ENCODE measurements around the gene CA12.

Gene CA12

DNA sequence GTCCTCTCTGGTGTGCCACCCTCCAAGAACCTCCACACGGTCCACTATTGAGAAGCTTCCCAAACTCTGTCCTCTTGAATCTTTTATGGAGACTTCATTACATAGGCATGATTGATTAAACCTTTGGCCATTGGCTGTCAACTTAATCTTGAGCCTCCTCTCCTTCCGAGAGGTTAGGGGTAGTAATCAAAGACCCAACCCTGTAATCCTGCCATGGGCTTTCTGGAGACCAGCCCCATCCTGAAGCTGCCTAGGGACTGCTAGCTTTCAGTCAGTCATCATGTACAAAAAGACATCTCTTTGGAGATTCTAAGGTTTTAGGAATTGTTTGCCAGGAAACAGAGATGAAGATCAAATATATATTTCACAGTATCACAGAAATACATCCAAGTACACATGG lies 67.2 kb downstream of the CA12 start:
- Histone ChIP-seq H3K27me3 (ENCODE audit: control insufficient read depth in 1 of 2, insufficient read depth in 1 of 2, low read length in 2 of 2) (no peaks in the 10 kb centered on the region), H3K9ac (ENCODE audit: low read length) (no peak overlapping the region), H2AFZ (ENCODE audit: low read depth, low read length) (no peak overlapping the region), H4K91ac (ENCODE audit: low read length) (no peak overlapping the region), H3K9me3 (ENCODE audit: control insufficient read depth, low read length) (no peaks in the 10 kb centered on the region), H3K4me1 (ENCODE audit: control insufficient read depth, insufficient read depth, low read depth, low read length) (no peaks in the 10 kb centered on the region), H2BK15ac (ENCODE audit: low read depth, poor library complexity, severe bottlenecking) (no peak overlapping the region), H4K8ac (ENCODE audit: low read length) (no peak overlapping the region), H3K18ac (ENCODE audit: low read depth in 1 of 2, low read length in 2 of 2) (no peak overlapping the region), H3K79me1 (replicated peaks; ENCODE audit: low read length, poor library complexity, severe bottlenecking) (no peaks in the 10 kb centered on the region), H3K36me3 (ENCODE audit: control insufficient read depth in 1 of 2, insufficient read depth in 2 of 2, low read depth in 1 of 2, low read length in 2 of 2) (peaks cover 0 to 3% of the 10 kb centered on the region in 2 experiments), H3K4ac (ENCODE audit: low read depth in 1 of 2, low read length in 2 of 2) (no peak overlapping the region), H2AK5ac (ENCODE audit: low read length, severe bottlenecking) (no peak overlapping the region), H3K4me3 (ENCODE audit: insufficient read depth in 1 of 2, low read depth in 1 of 2, low read length in 2 of 2) (no peak overlapping the region), H3K27ac (ENCODE audit: low read length, poor library complexity, severe bottlenecking) (no peak overlapping the region), H3K14ac (ENCODE audit: low read length in 2 of 2) (no peak overlapping the region), H3K4me2 (ENCODE audit: low read length, poor library complexity, severe bottlenecking) (no peak overlapping the region), H2BK120ac (ENCODE audit: low read depth, low read length) (no peak overlapping the region), H3K23ac (ENCODE audit: low read length in 2 of 2) (no peak overlapping the region), H2BK12ac (ENCODE audit: low read length in 2 of 2) (no peak overlapping the region), H2BK5ac (ENCODE audit: low read depth, low read length, poor library complexity, severe bottlenecking) (no peak overlapping the region)
- DNase-seq = no peak
- 74% methylated on average over 2 of the region's 2 CpGs for WGBS

DNA sequence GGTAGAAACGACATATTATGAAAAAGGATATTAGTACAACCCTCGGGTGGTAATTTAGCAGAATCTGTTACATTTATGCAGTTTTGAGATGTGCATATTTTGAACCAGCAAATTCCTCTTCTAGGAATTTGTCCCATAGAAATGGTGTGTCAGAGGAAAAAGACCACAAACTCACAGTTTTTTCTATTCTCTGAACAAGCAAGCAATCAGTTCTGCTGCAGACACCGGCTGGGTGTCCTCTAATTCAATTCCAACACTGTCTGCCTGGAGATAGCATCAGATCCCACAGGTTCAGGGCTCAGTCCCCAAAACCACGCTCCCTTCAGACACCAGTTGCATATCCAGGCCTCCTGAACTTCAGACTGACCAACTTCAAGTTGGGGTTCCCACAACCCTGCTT lies 67.8 kb downstream of the CA12 start:
- Histone ChIP-seq H2BK12ac (ENCODE audit: low read length in 2 of 2) (no peak overlapping the region), H3K14ac (ENCODE audit: low read length in 2 of 2) (no peak overlapping the region), H3K23ac (ENCODE audit: low read length in 2 of 2) (no peak overlapping the region), H2AFZ (ENCODE audit: low read depth, low read length) (no peak overlapping the region), H4K8ac (ENCODE audit: low read length) (no peak overlapping the region), H3K9ac (ENCODE audit: low read length) (no peak overlapping the region), H3K27ac (ENCODE audit: low read length, poor library complexity, severe bottlenecking) (no peak overlapping the region), H3K27me3 (ENCODE audit: control insufficient read depth in 1 of 2, insufficient read depth in 1 of 2, low read length in 2 of 2) (no peaks in the 10 kb centered on the region), H3K18ac (ENCODE audit: low read depth in 1 of 2, low read length in 2 of 2) (peak overlapping the region in 1 of 2 experiments; percentile 2), H3K4me1 (ENCODE audit: control insufficient read depth, insufficient read depth, low read depth, low read length) (no peaks in the 10 kb centered on the region), H3K79me1 (replicated peaks; ENCODE audit: low read length, poor library complexity, severe bottlenecking) (no peaks in the 10 kb centered on the region), H4K91ac (ENCODE audit: low read length) (no peak overlapping the region), H3K4me2 (ENCODE audit: low read length, poor library complexity, severe bottlenecking) (no peak overlapping the region), H3K9me3 (ENCODE audit: control insufficient read depth, low read length) (no peaks in the 10 kb centered on the region), H3K4ac (ENCODE audit: low read depth in 1 of 2, low read length in 2 of 2) (no peak overlapping the region), H2BK5ac (ENCODE audit: low read depth, low read length, poor library complexity, severe bottlenecking) (no peak overlapping the region), H2BK15ac (ENCODE audit: low read depth, poor library complexity, severe bottlenecking) (no peak overlapping the region), H3K36me3 (ENCODE audit: control insufficient read depth in 1 of 2, insufficient read depth in 2 of 2, low read depth in 1 of 2, low read length in 2 of 2) (peaks cover 0 to 5% of the 10 kb centered on the region in 2 experiments), H2AK5ac (ENCODE audit: low read length, severe bottlenecking) (no peak overlapping the region), H2BK120ac (ENCODE audit: low read depth, low read length) (no peak overlapping the region), H3K4me3 (ENCODE audit: insufficient read depth in 1 of 2, low read depth in 1 of 2, low read length in 2 of 2) (no peak overlapping the region)
- DNase-seq = no peak
- 93% methylated on average over 4 of the region's 4 CpGs for WGBS

DNA sequence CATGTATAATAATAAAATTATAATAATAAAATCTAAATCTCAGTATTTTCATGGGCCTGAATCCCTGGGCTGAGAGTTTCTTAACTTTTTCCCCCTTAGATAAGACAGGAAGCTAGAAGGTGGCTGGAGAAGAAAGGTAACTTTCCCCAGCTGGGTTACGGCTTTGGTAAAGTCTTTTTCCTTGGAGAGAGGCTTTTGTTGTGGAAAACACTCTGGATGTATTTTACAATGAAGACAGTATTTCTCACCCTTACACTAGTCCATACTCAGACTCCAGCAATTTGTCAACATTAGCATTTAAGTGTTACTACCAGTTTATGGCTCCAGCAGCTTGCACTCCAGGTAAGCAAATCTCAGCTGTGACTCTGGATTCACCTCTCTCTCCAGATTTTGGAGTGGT lies 69.4 kb downstream of the CA12 start:
- Histone ChIP-seq H2AFZ (ENCODE audit: low read depth, low read length) (no peak overlapping the region), H3K9ac (ENCODE audit: low read length) (no peak overlapping the region), H2BK5ac (ENCODE audit: low read depth, low read length, poor library complexity, severe bottlenecking) (no peak overlapping the region), H3K4me1 (ENCODE audit: control insufficient read depth, insufficient read depth, low read depth, low read length) (peaks cover 2% of the 10 kb centered on the region), H3K23ac (ENCODE audit: low read length in 2 of 2) (no peak overlapping the region), H3K79me1 (replicated peaks; ENCODE audit: low read length, poor library complexity, severe bottlenecking) (peaks cover 2% of the 10 kb centered on the region), H4K8ac (ENCODE audit: low read length) (no peak overlapping the region), H3K36me3 (ENCODE audit: control insufficient read depth in 1 of 2, insufficient read depth in 2 of 2, low read depth in 1 of 2, low read length in 2 of 2) (peaks cover 3 to 19% of the 10 kb centered on the region in 2 experiments), H3K18ac (ENCODE audit: low read depth in 1 of 2, low read length in 2 of 2) (no peak overlapping the region), H3K14ac (ENCODE audit: low read length in 2 of 2) (no peak overlapping the region), H2BK15ac (ENCODE audit: low read depth, poor library complexity, severe bottlenecking) (no peak overlapping the region), H4K91ac (ENCODE audit: low read length) (no peak overlapping the region), H3K4me2 (ENCODE audit: low read length, poor library complexity, severe bottlenecking) (no peak overlapping the region), H3K4me3 (ENCODE audit: insufficient read depth in 1 of 2, low read depth in 1 of 2, low read length in 2 of 2) (no peak overlapping the region), H3K9me3 (ENCODE audit: control insufficient read depth, low read length) (no peaks in the 10 kb centered on the region), H2BK12ac (ENCODE audit: low read length in 2 of 2) (no peak overlapping the region), H2BK120ac (ENCODE audit: low read depth, low read length) (no peak overlapping the region), H3K4ac (ENCODE audit: low read depth in 1 of 2, low read length in 2 of 2) (no peak overlapping the region), H3K27ac (ENCODE audit: low read length, poor library complexity, severe bottlenecking) (no peak overlapping the region), H2AK5ac (ENCODE audit: low read length, severe bottlenecking) (no peak overlapping the region), H3K27me3 (ENCODE audit: control insufficient read depth in 1 of 2, insufficient read depth in 1 of 2, low read length in 2 of 2) (no peaks in the 10 kb centered on the region)
- WGBS = no CpG with 5 or more reads among the region's 1 CpG
- no peak for DNase-seq

DNA sequence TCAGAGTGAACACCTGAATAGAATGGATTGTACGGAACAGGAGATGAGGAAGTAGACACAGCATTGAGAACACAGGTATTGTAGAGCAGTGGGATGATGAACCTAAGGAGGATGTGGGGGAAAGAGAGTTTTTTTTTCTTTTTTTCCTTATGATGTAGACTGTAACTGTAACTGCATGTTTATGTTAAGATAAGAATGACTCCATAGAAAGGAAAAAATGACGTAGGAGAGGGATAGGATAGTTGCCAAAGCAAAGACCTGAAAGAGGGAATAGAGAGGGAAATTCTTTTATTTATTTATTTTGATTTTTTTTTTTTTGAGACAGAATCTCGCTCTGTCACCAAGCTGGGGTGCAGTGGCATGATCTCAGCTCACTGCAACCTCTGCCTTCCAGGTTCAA lies 71.0 kb downstream of the CA12 start:
- 97% methylated on average over 3 of the region's 3 CpGs for WGBS

More for the DNA sequence above, 71.0 kb downstream of the CA12 start:
- no peak for DNase-seq
- no peak overlapping the region for H3K23ac ChIP-seq (ENCODE audit: low read length in 2 of 2)
- H2AK5ac ChIP-seq (ENCODE audit: low read length, severe bottlenecking) = no peak overlapping the region
- peaks cover 6 to 35% of the 10 kb centered on the region in 2 experiments for H3K36me3 ChIP-seq (ENCODE audit: control insufficient read depth in 1 of 2, insufficient read depth in 2 of 2, low read depth in 1 of 2, low read length in 2 of 2)
- H3K18ac ChIP-seq (ENCODE audit: low read depth in 1 of 2, low read length in 2 of 2) = no peak overlapping the region
- H2BK15ac ChIP-seq (ENCODE audit: low read depth, poor library complexity, severe bottlenecking) = no peak overlapping the region
- H2BK12ac ChIP-seq (ENCODE audit: low read length in 2 of 2) = no peak overlapping the region
- H3K9ac ChIP-seq (ENCODE audit: low read length) = no peak overlapping the region
- no peaks in the 10 kb centered on the region for H3K9me3 ChIP-seq (ENCODE audit: control insufficient read depth, low read length)
- no peak overlapping the region for H2AFZ ChIP-seq (ENCODE audit: low read depth, low read length)
- peaks cover 8% of the 10 kb centered on the region for H3K4me1 ChIP-seq (ENCODE audit: control insufficient read depth, insufficient read depth, low read depth, low read length)
- no peak overlapping the region for H3K4me3 ChIP-seq (ENCODE audit: insufficient read depth in 1 of 2, low read depth in 1 of 2, low read length in 2 of 2)
- H3K4me2 ChIP-seq (ENCODE audit: low read length, poor library complexity, severe bottlenecking) = no peak overlapping the region
- no peak overlapping the region for H2BK5ac ChIP-seq (ENCODE audit: low read depth, low read length, poor library complexity, severe bottlenecking)
- H3K4ac ChIP-seq (ENCODE audit: low read depth in 1 of 2, low read length in 2 of 2) = no peak overlapping the region
- H4K91ac ChIP-seq (ENCODE audit: low read length) = no peak overlapping the region
- H3K79me1 ChIP-seq (replicated peaks; ENCODE audit: low read length, poor library complexity, severe bottlenecking) = peaks cover 2% of the 10 kb centered on the region
- H4K8ac ChIP-seq (ENCODE audit: low read length) = no peak overlapping the region
- H3K27ac ChIP-seq (ENCODE audit: low read length, poor library complexity, severe bottlenecking) = no peak overlapping the region
- H3K27me3 ChIP-seq (ENCODE audit: control insufficient read depth in 1 of 2, insufficient read depth in 1 of 2, low read length in 2 of 2) = no peaks in the 10 kb centered on the region
- H3K14ac ChIP-seq (ENCODE audit: low read length in 2 of 2) = no peak overlapping the region
- no peak overlapping the region for H2BK120ac ChIP-seq (ENCODE audit: low read depth, low read length)

All from mesenchymal stem cell (in vitro differentiated cells and primary cell).